GM12878 (cell line): Measurements from ENCODE around the gene TBX10. TPM values are rescaled to one million over a fixed set of nuclear protein-coding genes. Genes with fewer than 3 reads are reported as not detected.

ENCODE experiments used
- BRCA1 ChIP-seq: IDR thresholded peaks from 2 replicates; pipeline ENCODE4 v1.6.1; 2011; ENCODE audit warnings: low read depth, low read length, improper control_type of control experiment
- ESRRA ChIP-seq: IDR thresholded peaks from 2 replicates; pipeline ENCODE4 v1.6.1; 2012; ENCODE audit warnings: mild to moderate bottlenecking, low read length, improper control_type of control experiment
- MTA2 ChIP-seq: fragments of 450-650 bp; IDR thresholded peaks from 2 replicates; pipeline ENCODE4 v1.6.1; 2016; ENCODE audit warnings: low read depth, mild to moderate bottlenecking, moderate library complexity
- SIX5 ChIP-seq: IDR thresholded peaks from 2 replicates; pipeline ENCODE4 v1.6.1; 2011; ENCODE audit warnings: mild to moderate bottlenecking, low read depth, low read length, moderate library complexity; ENCODE audit not compliant: severe bottlenecking
- polyA plus RNA-seq, 11 experiments: library from polyadenylated mRNA; depleted of rRNA in 4 of 11; unstranded in 6 of 11; stranded (reverse) in 5 of 11; fragments of >200 nt; fragmentation: Nextera tagmentation in 4 of 11; fragmentation: Illumina TruSeq in 1 of 11; extraction: Ambion mirVana in 4 of 11; extraction: Trizol in 1 of 11; gene quantifications; 1 replicate in 1 of 11; 2 replicates in 10 of 11; pipeline versions ENCODE4 v1.2.1 to v1.2.3, GENCODE V29; 2011 to 2016; ENCODE audit warnings: inconsistent platforms in 2 of 11, missing spikeins in 2 of 11, low read depth in 1 of 11
- small RNA-seq: library from RNA; depleted of rRNA; stranded (forward); fragments of <200 nt; gene quantifications from one replicate; pipeline ENCODE3, GENCODE V24; 2014
- total RNA-seq, 4 experiments: library from RNA; depleted of rRNA in 3 of 4; stranded (reverse); fragments of >200 nt in 3 of 4; fragmentation: Illumina TruSeq in 1 of 4; extraction: Trizol in 1 of 4; gene quantifications; 2 replicates each; pipeline versions ENCODE4 v1.2.1 to v1.2.3, GENCODE V29; 2013 to 2021
- TF ChIP-seq, protein P1 (sequence below): fragments of 450-650 bp; IDR thresholded peaks from 2 replicates; pipeline ENCODE4 v1.6.1; 2017; ENCODE audit warnings: mild to moderate bottlenecking
- TF ChIP-seq, protein P2 (sequence below), 3 experiments: IDR thresholded peaks in 2 of 3; conservative IDR thresholded peaks in 1 of 3; 2 replicates each; pipeline ENCODE4 v1.5.1; 2011; ENCODE audit warnings: low read depth in 3 of 3, low read length in 3 of 3, mild to moderate bottlenecking in 3 of 3, control low read depth in 2 of 3, moderate library complexity in 2 of 3, inconsistent platforms in 1 of 3, mixed read lengths in 1 of 3; ENCODE audit not compliant: control insufficient read depth in 2 of 3, insufficient read depth in 1 of 3; ENCODE audit errors: extremely low read depth in 1 of 3
- TF ChIP-seq, protein P3 (sequence below): fragments of 450-650 bp; IDR thresholded peaks from 2 replicates; pipeline ENCODE4 v1.6.1; 2016; ENCODE audit warnings: mild to moderate bottlenecking, moderate library complexity, borderline replicate concordance
- TF ChIP-seq, protein P4 (sequence below): IDR thresholded peaks from 2 replicates; pipeline ENCODE4 v1.6.1; 2012; ENCODE audit warnings: low read depth, low read length, improper control_type of control experiment

TBX10 gene
- total and polyA plus RNA-seq, 10 of the 15 experiments (the other 5 are each of a cell fraction or from before 2014, with no cell fraction given) = 0.10 to 0.44 (median 0.20) TPM; not detected in 4

DNA sequence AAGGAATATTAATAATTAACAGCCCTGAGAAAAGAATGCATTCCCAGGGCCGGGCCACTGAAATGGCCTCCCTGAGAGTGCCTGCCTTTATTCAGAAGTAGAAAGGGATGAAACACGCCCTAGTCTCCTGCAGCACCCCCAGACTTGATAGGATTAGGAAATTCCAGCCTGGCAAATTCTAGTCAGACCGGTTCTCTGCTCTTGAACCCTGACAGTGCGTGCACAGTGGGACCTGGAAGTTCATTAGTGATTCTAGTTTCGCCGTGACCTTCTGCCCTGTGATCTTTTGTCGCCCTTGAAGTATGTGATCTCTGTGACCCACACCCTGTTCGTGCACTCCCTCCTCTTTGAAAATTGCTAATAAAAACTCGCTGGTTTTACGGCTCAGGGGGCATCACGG is 58.1 kb downstream of the TBX10 start (continued):
- TF ChIP-seq, protein P1, sequence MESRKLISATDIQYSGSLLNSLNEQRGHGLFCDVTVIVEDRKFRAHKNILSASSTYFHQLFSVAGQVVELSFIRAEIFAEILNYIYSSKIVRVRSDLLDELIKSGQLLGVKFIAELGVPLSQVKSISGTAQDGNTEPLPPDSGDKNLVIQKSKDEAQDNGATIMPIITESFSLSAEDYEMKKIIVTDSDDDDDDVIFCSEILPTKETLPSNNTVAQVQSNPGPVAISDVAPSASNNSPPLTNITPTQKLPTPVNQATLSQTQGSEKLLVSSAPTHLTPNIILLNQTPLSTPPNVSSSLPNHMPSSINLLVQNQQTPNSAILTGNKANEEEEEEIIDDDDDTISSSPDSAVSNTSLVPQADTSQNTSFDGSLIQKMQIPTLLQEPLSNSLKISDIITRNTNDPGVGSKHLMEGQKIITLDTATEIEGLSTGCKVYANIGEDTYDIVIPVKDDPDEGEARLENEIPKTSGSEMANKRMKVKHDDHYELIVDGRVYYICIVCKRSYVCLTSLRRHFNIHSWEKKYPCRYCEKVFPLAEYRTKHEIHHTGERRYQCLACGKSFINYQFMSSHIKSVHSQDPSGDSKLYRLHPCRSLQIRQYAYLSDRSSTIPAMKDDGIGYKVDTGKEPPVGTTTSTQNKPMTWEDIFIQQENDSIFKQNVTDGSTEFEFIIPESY = no peak
- TF ChIP-seq SIX5 (no peak), ESRRA (no peak), BRCA1 (no peak), MTA2 (no peak)
- TF ChIP-seq, protein P2, sequence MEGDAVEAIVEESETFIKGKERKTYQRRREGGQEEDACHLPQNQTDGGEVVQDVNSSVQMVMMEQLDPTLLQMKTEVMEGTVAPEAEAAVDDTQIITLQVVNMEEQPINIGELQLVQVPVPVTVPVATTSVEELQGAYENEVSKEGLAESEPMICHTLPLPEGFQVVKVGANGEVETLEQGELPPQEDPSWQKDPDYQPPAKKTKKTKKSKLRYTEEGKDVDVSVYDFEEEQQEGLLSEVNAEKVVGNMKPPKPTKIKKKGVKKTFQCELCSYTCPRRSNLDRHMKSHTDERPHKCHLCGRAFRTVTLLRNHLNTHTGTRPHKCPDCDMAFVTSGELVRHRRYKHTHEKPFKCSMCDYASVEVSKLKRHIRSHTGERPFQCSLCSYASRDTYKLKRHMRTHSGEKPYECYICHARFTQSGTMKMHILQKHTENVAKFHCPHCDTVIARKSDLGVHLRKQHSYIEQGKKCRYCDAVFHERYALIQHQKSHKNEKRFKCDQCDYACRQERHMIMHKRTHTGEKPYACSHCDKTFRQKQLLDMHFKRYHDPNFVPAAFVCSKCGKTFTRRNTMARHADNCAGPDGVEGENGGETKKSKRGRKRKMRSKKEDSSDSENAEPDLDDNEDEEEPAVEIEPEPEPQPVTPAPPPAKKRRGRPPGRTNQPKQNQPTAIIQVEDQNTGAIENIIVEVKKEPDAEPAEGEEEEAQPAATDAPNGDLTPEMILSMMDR (IDR thresholded peaks at IDR 0.05 in 2 of 3, conservative IDR thresholded peaks at IDR 0.05 in 1 of 3; ENCODE audit: control insufficient read depth in 2 of 3, extremely low read depth in 1 of 3, insufficient read depth in 1 of 3, low read depth in 3 of 3, low read length in 3 of 3) = no peak
- TF ChIP-seq, protein P3, sequence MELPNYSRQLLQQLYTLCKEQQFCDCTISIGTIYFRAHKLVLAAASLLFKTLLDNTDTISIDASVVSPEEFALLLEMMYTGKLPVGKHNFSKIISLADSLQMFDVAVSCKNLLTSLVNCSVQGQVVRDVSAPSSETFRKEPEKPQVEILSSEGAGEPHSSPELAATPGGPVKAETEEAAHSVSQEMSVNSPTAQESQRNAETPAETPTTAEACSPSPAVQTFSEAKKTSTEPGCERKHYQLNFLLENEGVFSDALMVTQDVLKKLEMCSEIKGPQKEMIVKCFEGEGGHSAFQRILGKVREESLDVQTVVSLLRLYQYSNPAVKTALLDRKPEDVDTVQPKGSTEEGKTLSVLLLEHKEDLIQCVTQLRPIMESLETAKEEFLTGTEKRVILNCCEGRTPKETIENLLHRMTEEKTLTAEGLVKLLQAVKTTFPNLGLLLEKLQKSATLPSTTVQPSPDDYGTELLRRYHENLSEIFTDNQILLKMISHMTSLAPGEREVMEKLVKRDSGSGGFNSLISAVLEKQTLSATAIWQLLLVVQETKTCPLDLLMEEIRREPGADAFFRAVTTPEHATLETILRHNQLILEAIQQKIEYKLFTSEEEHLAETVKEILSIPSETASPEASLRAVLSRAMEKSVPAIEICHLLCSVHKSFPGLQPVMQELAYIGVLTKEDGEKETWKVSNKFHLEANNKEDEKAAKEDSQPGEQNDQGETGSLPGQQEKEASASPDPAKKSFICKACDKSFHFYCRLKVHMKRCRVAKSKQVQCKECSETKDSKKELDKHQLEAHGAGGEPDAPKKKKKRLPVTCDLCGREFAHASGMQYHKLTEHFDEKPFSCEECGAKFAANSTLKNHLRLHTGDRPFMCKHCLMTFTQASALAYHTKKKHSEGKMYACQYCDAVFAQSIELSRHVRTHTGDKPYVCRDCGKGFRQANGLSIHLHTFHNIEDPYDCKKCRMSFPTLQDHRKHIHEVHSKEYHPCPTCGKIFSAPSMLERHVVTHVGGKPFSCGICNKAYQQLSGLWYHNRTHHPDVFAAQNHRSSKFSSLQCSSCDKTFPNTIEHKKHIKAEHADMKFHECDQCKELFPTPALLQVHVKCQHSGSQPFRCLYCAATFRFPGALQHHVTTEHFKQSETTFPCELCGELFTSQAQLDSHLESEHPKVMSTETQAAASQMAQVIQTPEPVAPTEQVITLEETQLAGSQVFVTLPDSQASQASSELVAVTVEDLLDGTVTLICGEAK = no peak
- TF ChIP-seq, protein P4, sequence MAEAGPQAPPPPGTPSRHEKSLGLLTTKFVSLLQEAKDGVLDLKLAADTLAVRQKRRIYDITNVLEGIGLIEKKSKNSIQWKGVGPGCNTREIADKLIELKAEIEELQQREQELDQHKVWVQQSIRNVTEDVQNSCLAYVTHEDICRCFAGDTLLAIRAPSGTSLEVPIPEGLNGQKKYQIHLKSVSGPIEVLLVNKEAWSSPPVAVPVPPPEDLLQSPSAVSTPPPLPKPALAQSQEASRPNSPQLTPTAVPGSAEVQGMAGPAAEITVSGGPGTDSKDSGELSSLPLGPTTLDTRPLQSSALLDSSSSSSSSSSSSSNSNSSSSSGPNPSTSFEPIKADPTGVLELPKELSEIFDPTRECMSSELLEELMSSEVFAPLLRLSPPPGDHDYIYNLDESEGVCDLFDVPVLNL = no peak

Small RNAs within 50 kb of the gene (small RNA-seq; reads per million reads assigned to genes)
- not detected for gene AP003385.3
- gene RPL37P2 = 0.31 reads per million

Other genes starting within 250 kb of the TBX10 start
Only the 7 nearest of the 19 such genes appear.
- gene CDK2AP2, start 131.6 kb downstream of the TBX10 start, total RNA-seq (2014; rRNA removed) = 36.2 and 45.5 TPM in 2 replicates
- 17.2 and 19.2 TPM in 2 replicates for gene CDK2AP2, start 131.6 kb downstream of the TBX10 start, total RNA-seq (2014; rRNA removed; fragmentation: Illumina TruSeq; extraction: Trizol)
- 58.8 and 60.7 TPM in 2 replicates for gene CDK2AP2, start 131.6 kb downstream of the TBX10 start, total RNA-seq (2021)
- 6.7 and 15.9 TPM in 2 replicates for gene CDK2AP2, start 131.6 kb downstream of the TBX10 start, polyA plus RNA-seq (2011; rRNA removed)
- 5.8 and 36.3 TPM in 2 replicates for gene CDK2AP2, start 131.6 kb downstream of the TBX10 start, polyA plus RNA-seq (2014; fragmentation: Illumina TruSeq; extraction: Trizol)
- 10 to 100 TPM in 1 of 2 experiments, 1 to 10 TPM in 1; 8.0 to 18.0 TPM for gene CDK2AP2, start 131.6 kb downstream of the TBX10 start, polyA plus RNA-seq (2014; fragmentation: Nextera tagmentation; extraction: Ambion mirVana)
- gene CDK2AP2, start 131.6 kb downstream of the TBX10 start, polyA plus RNA-seq (2014; rRNA removed) = 51.4 and 55.4 TPM in 2 replicates
- 100 to 1,000 TPM; 150 to 177 TPM for gene CDK2AP2, start 131.6 kb downstream of the TBX10 start, polyA plus RNA-seq (2016; fragmentation: Nextera tagmentation; extraction: Ambion mirVana)
- not detected in 2 replicates for gene CABP2, start 116.3 kb downstream of the TBX10 start, total RNA-seq (2014; rRNA removed)
- not detected in 2 replicates for gene CABP2, start 116.3 kb downstream of the TBX10 start, total RNA-seq (2014; rRNA removed; fragmentation: Illumina TruSeq; extraction: Trizol)
- not detected in 2 replicates for gene CABP2, start 116.3 kb downstream of the TBX10 start, total RNA-seq (2021)
- not detected in 2 replicates for gene CABP2, start 116.3 kb downstream of the TBX10 start, polyA plus RNA-seq (2011; rRNA removed)
- gene CABP2, start 116.3 kb downstream of the TBX10 start, polyA plus RNA-seq (2014; fragmentation: Illumina TruSeq; extraction: Trizol) = not detected in 2 replicates
- gene CABP2, start 116.3 kb downstream of the TBX10 start, polyA plus RNA-seq (2014; fragmentation: Nextera tagmentation; extraction: Ambion mirVana) = not detected
- gene CABP2, start 116.3 kb downstream of the TBX10 start, polyA plus RNA-seq (2014; rRNA removed) = not detected in 2 replicates
- gene CABP2, start 116.3 kb downstream of the TBX10 start, polyA plus RNA-seq (2016; fragmentation: Nextera tagmentation; extraction: Ambion mirVana) = not detected
- 1,623 and 1,788 TPM in 2 replicates for gene GSTP1, start 56.0 kb downstream of the TBX10 start, total RNA-seq (2014; rRNA removed)
- 587 and 627 TPM in 2 replicates for gene GSTP1, start 56.0 kb downstream of the TBX10 start, total RNA-seq (2014; rRNA removed; fragmentation: Illumina TruSeq; extraction: Trizol)
- gene GSTP1, start 56.0 kb downstream of the TBX10 start, total RNA-seq (2021) = 831 and 852 TPM in 2 replicates
- gene GSTP1, start 56.0 kb downstream of the TBX10 start, polyA plus RNA-seq (2011; rRNA removed) = 511 and 1,079 TPM in 2 replicates
- gene GSTP1, start 56.0 kb downstream of the TBX10 start, polyA plus RNA-seq (2014; fragmentation: Illumina TruSeq; extraction: Trizol) = 158 and 501 TPM in 2 replicates
- 100 to 1,000 TPM; 469 to 685 TPM for gene GSTP1, start 56.0 kb downstream of the TBX10 start, polyA plus RNA-seq (2014; fragmentation: Nextera tagmentation; extraction: Ambion mirVana)
- gene GSTP1, start 56.0 kb downstream of the TBX10 start, polyA plus RNA-seq (2014; rRNA removed) = 1,173 and 1,340 TPM in 2 replicates
- gene GSTP1, start 56.0 kb downstream of the TBX10 start, polyA plus RNA-seq (2016; fragmentation: Nextera tagmentation; extraction: Ambion mirVana) = 1,000 to 10,000 TPM; 1,222 to 1,443 TPM
- gene NDUFV1, start 32.8 kb downstream of the TBX10 start, total RNA-seq (2014; rRNA removed) = 301 and 330 TPM in 2 replicates
- gene NDUFV1, start 32.8 kb downstream of the TBX10 start, total RNA-seq (2014; rRNA removed; fragmentation: Illumina TruSeq; extraction: Trizol) = 162 and 166 TPM in 2 replicates
- gene NDUFV1, start 32.8 kb downstream of the TBX10 start, total RNA-seq (2021) = 310 and 312 TPM in 2 replicates
- 97.9 and 184 TPM in 2 replicates for gene NDUFV1, start 32.8 kb downstream of the TBX10 start, polyA plus RNA-seq (2011; rRNA removed)
- gene NDUFV1, start 32.8 kb downstream of the TBX10 start, polyA plus RNA-seq (2014; fragmentation: Illumina TruSeq; extraction: Trizol) = 37.6 and 129 TPM in 2 replicates
- 10 to 100 TPM in 1 of 2 experiments, 1 to 10 TPM in 1; 8.2 to 51.7 TPM for gene NDUFV1, start 32.8 kb downstream of the TBX10 start, polyA plus RNA-seq (2014; fragmentation: Nextera tagmentation; extraction: Ambion mirVana)
- gene NDUFV1, start 32.8 kb downstream of the TBX10 start, polyA plus RNA-seq (2014; rRNA removed) = 277 and 312 TPM in 2 replicates
- 100 to 1,000 TPM; 348 to 380 TPM for gene NDUFV1, start 32.8 kb downstream of the TBX10 start, polyA plus RNA-seq (2016; fragmentation: Nextera tagmentation; extraction: Ambion mirVana)
- 15.9 and 18.2 TPM in 2 replicates for gene NUDT8, start 9.8 kb downstream of the TBX10 start, total RNA-seq (2014; rRNA removed)
- 3.3 and 4.8 TPM in 2 replicates for gene NUDT8, start 9.8 kb downstream of the TBX10 start, total RNA-seq (2014; rRNA removed; fragmentation: Illumina TruSeq; extraction: Trizol)
- 16.5 and 16.9 TPM in 2 replicates for gene NUDT8, start 9.8 kb downstream of the TBX10 start, total RNA-seq (2021)
- 1.6 and 3.7 TPM in 2 replicates for gene NUDT8, start 9.8 kb downstream of the TBX10 start, polyA plus RNA-seq (2011; rRNA removed)
- gene NUDT8, start 9.8 kb downstream of the TBX10 start, polyA plus RNA-seq (2014; fragmentation: Illumina TruSeq; extraction: Trizol) = 0.30 and 2.9 TPM in 2 replicates
- gene NUDT8, start 9.8 kb downstream of the TBX10 start, polyA plus RNA-seq (2014; fragmentation: Nextera tagmentation; extraction: Ambion mirVana) = 1 to 10 TPM in 1 of 2 experiments, under 1 TPM in 1; 0.32 to 1.1 TPM
- 14.9 and 18.8 TPM in 2 replicates for gene NUDT8, start 9.8 kb downstream of the TBX10 start, polyA plus RNA-seq (2014; rRNA removed)
- 10 to 100 TPM; 16.9 to 17.7 TPM for gene NUDT8, start 9.8 kb downstream of the TBX10 start, polyA plus RNA-seq (2016; fragmentation: Nextera tagmentation; extraction: Ambion mirVana)
- gene ACY3, start 11.0 kb upstream of the TBX10 start, total RNA-seq (2014; rRNA removed) = 20.2 and 27.8 TPM in 2 replicates
- 12.2 and 12.8 TPM in 2 replicates for gene ACY3, start 11.0 kb upstream of the TBX10 start, total RNA-seq (2014; rRNA removed; fragmentation: Illumina TruSeq; extraction: Trizol)
- 23.5 and 24.3 TPM in 2 replicates for gene ACY3, start 11.0 kb upstream of the TBX10 start, total RNA-seq (2021)
- 0.33 and 0.83 TPM in 2 replicates for gene ACY3, start 11.0 kb upstream of the TBX10 start, polyA plus RNA-seq (2011; rRNA removed)
- gene ACY3, start 11.0 kb upstream of the TBX10 start, polyA plus RNA-seq (2014; fragmentation: Illumina TruSeq; extraction: Trizol) = 6.3 and 17.8 TPM in 2 replicates
- 10 to 100 TPM; 13.1 to 14.4 TPM for gene ACY3, start 11.0 kb upstream of the TBX10 start, polyA plus RNA-seq (2014; fragmentation: Nextera tagmentation; extraction: Ambion mirVana)
- gene ACY3, start 11.0 kb upstream of the TBX10 start, polyA plus RNA-seq (2014; rRNA removed) = 30.7 and 36.1 TPM in 2 replicates
- gene ACY3, start 11.0 kb upstream of the TBX10 start, polyA plus RNA-seq (2016; fragmentation: Nextera tagmentation; extraction: Ambion mirVana) = 10 to 100 TPM; 16.8 to 22.4 TPM
- gene ALDH3B2, start 34.9 kb upstream of the TBX10 start, total RNA-seq (2014; rRNA removed) = 0.16 and 0.17 TPM in 2 replicates
- gene ALDH3B2, start 34.9 kb upstream of the TBX10 start, total RNA-seq (2014; rRNA removed; fragmentation: Illumina TruSeq; extraction: Trizol) = not detected in 2 replicates
- gene ALDH3B2, start 34.9 kb upstream of the TBX10 start, total RNA-seq (2021) = not detected in 2 replicates
- not detected in 2 replicates for gene ALDH3B2, start 34.9 kb upstream of the TBX10 start, polyA plus RNA-seq (2011; rRNA removed)
- 0.09 TPM in 1 of 2 replicates, not detected in the other for gene ALDH3B2, start 34.9 kb upstream of the TBX10 start, polyA plus RNA-seq (2014; fragmentation: Illumina TruSeq; extraction: Trizol)
- gene ALDH3B2, start 34.9 kb upstream of the TBX10 start, polyA plus RNA-seq (2014; fragmentation: Nextera tagmentation; extraction: Ambion mirVana) = not detected
- gene ALDH3B2, start 34.9 kb upstream of the TBX10 start, polyA plus RNA-seq (2014; rRNA removed) = not detected in 2 replicates
- not detected for gene ALDH3B2, start 34.9 kb upstream of the TBX10 start, polyA plus RNA-seq (2016; fragmentation: Nextera tagmentation; extraction: Ambion mirVana)